Femur (tissue), 1 donor: ENCODE measurements around the gene SLC18A2.
"Not testable (repeated sequence)": the region's sequence is repeated elsewhere in the genome, so short reads cannot be mapped to it uniquely, and the experiment has no call there.

ENCODE experiments used
- DNase-seq: peaks from one replicate; pipeline ENCODE4 v3.0.0-alpha.2; 2017

Gene SLC18A2

DNA sequence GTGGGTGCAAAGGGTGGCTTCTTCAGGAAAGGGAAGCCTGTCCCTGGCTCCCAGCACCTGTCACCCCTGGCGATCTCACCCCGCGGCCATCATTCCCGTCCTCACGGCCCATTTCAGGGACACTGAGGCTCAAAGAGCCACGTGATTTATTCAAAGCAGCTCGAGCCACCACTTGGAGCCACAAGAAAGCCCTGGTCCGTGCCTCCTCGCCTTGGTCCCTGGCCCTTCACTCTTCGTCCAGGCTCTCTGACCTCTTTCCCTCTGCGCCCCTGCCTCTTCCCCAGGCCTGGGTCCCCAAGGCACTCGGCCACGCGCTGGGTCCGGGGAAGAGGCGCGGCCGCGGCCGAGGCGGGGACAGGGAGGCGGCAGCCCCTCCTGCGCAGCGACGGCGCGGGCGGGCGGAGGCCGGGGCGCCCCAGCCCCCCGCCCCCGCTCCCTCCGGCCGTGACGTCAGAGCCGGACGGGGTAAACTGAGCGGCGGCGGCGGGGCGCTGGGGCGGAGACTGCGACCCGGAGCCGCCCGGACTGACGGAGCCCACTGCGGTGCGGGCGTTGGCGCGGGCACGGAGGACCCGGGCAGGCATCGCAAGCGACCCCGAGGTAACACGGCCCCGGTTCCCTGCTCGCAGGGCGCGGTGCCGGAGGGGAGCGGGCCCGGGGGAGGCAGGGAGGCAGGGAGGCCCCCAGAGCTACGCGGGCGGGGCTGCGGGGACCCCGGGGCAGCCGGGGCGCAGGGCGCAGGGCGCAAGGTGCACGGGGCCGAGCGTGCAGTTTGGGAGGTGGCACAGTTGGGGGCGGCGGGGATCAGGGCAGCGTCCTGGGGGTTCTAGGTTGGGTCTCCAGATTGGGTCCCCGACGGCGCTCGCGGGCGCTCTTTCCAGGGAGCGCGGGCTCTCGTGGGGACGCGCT, at the start of gene SLC18A2:
TSS of gene SLC18A2 (plus strand) at position 494 of the 909 bp plus-strand sequence. CDS start 580 bp downstream, outside the sequence.
- DNase-seq = no peak

DNA sequence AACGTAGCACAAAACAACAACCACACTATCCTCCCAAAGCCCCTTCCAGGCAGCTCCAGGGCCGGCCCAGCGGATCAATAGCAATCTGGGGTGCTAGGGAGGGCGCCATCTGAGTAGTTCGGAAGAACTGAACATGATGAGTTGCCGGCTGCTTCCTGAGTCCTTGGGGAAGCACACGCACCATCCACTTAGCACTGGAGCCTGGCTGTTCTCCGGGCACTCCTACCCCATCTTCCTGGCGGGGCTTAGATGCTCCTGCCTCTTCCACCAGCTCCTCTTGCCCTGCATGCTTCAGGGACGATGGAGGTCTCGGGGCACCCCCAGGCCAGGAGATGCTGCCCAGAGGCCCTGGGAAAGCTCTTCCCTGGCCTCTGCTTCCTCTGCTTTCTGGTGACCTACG, 43.7 kb upstream of the SLC18A2 start, which contains the start of gene KCNK18:
TSS of gene KCNK18 (plus strand) at position 301 of the 400 bp plus-strand sequence. CDS start at position 301, 0 bp downstream.
- DNase-seq = no peak

DNA sequence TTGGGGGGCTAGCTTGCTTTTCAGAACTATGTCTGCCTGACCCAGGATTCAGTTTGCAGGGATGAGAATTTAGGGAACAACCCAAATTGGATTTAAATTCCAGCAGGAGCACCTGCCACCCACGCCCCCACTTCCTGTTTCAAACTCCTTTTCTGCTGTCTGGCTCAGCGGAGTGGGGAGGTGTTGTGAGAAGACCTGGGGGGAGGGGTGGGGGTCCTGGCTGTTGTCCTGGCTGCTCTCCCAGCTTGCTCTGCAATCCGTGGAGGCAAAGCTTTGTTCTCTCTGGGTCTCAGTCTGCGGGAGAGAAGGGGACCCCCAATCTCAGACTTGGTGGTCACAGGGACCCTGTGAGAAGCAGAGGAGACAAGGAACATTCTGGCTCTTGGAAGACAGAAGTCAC, 42.8 kb upstream of the SLC18A2 start:
- DNase-seq = no peak

DNA sequence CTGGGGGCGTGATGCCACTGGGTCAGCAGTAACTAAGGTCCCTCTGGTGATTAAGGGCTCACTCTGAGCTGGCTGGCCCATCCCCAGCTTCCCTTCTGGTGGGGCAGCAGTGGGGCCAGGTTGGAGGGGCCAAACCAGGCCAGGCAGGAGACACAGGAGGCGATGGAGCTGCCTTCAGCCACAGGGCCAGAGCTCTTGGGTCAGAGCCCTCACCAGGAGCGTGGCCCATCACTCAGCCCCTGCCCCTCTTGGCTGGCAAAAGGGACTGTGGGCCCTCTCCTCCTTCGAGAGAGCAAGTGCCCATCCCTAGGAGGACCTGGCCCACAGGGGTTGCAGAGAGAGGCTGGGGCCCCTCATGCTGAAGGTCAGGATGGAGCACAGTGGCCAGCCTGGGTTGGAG, 39.1 kb upstream of the SLC18A2 start:
- DNase-seq = no peak

DNA sequence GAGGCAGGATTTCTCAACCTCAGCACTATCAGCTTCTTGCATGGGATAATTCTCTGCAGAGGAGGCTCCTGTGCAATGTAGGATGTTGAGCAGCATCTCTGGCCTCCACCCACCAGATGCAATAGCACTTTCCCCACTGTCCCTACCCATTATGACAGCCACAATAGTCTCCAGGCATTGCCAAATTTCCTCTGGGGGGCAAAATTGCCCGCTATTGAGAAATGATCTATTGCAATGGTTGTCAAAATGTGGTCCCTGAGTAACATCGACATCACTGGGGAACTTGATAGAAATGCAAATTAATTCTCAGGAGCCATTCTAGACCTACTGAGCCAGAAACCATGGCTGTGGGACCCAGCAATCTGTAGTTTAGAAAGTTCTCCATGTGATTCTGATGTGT, 36.6 kb upstream of the SLC18A2 start:
- DNase-seq = no peak

DNA sequence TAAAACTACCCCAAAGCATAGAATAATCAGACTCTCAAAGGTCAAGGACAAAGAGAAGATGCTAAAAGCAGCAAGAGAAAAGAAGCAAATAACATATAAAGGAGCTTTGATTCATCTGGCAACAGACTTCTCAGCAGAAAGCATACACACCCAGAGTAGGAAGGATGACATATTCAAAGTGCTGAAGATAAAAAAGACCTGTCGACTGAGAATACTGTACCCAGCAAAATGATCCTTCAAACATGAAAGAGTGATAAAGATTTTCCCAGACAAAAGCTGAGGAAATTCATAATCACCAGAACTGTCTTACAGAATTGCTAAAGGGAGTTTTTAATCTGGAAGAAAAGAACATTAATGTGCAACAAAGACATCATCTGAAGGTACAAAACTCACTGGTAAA, 28.7 kb upstream of the SLC18A2 start:
- DNase-seq = no peak

DNA sequence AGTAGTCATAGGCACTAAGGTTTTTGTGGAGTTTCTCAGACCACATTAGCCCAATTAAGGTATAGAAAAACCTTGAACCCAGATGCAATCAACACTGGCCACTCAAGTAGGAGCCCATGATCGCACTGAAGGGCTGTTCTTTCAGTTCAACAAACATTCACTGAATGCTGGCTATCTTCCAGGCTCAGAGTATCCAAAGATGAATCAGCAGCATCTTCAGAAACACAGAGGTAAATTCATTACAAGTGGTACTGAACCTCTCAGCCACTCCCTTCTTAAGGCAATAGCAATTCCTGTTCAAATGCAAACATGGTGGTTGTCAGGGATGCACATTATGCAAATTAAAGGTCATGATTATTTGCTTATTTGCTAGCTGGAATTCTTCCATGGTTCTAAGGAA, 26.5 kb upstream of the SLC18A2 start:
- DNase-seq = no peak

DNA sequence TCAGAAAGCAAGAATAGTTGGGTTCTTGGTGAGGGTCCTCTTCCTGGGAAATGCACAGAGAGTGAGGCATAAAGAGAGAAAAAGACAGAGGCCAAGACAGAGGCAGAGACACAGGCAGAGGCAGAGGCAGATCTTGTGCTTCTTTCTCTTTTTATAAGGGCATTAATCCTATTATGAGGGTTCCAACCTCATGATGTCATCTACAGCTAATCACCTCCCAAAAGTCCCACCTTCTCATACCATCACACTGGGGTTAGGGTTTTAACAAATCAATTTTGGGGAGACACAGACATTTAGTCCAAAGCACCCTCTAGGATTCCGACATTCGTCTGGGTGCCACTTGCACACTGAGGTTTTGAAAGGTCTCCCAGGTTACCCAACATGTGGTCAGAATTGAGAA, 25.8 kb upstream of the SLC18A2 start:
- DNase-seq = no peak

DNA sequence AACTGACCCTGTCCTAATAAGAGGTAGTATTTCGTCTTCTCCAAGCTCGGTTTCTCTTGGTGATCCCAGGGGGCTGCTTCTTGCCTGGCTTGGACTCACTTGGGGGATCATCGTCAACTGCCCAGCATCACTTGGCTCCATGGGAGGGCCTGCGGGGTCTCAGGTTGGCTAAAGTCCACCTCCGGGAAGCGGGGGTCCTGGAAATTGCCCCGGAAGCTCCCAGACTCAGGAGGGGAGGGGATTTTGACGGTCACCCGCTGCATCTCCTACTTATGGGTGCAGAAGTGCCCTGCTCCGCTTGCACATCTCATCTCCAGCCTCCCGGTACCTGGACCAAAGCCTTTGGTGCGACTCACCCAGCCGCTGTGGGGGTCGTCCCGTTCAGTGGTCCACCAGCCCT, 24.9 kb upstream of the SLC18A2 start:
- DNase-seq = no peak

DNA sequence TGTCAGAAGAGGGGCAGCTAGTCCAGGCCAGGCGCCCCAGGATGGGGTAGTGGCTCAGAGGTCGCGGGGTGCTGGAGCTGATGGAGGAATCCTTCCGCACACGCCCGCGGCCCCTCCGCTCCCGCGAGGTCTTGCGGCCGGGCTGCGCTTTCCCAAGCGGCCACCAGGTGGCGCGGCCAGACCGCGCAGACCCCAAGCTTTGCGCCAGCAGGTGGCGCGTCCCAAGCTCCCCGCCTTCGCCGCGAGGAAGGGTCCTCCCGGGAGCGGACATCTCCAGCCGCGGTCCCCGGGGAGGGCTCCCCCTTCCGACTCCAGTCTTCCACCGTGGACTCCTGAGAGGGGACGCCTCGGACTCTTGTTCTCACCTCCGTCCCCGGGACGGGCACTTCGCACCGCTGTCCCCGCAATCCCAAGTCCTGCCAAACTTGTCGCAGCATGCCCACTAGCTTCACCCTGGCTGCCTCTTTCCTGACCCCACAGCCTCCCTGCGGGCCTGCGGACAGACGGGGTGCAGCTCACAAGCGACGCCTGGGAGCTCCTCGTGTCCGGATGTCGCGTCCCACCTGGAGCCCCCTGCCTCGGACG, 24.2 kb upstream of the SLC18A2 start:
- DNase-seq = peak; percentile 75

DNA sequence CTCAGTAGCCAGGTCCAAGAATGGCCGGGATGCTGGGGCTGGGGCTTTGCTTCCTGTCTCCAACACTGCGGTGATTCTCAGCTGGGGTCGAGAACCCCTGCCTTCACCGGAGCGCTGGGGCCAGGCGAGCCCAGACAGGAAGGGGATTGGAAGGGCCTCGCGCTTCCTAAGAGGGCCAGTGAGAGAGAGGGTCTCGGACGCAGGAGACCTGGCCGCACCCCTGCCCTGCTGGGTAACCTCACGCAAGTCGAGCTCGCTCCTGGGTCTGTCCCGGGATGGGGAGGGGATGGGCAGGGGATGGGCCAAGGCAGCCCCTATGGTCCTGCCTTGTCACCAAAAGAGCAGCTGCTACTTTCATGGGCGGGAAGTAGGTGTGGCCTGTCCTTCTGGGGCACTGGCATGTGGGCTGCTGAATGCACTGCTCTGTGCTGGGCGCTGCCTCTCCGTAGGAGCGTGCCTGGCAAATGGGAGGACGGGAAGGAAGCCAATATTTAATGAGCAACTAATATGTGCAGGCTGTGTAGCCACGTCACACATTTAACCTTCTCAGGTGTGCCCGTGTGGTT, 23.6 kb upstream of the SLC18A2 start:
- peak; percentile 44 for DNase-seq

DNA sequence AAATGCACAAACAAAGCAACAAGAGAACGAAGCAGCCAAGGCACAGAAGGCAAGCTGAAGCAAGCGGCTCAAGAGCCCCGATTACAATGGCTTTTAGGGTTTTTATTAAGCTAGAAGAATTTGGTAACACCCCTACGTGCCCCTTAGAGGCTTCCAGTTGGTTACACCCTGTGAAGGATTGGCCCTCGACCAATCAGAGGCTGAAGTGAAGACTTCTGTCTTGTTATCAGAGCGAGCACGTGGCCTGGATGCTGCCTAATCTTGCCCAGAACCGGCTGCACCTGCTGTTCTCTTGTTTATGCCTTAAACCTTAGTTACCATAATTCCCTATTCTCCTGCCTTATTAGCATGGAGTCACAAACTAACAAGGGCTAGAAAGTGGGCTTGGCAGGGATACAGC, 22.3 kb upstream of the SLC18A2 start:
- DNase-seq = no peak

DNA sequence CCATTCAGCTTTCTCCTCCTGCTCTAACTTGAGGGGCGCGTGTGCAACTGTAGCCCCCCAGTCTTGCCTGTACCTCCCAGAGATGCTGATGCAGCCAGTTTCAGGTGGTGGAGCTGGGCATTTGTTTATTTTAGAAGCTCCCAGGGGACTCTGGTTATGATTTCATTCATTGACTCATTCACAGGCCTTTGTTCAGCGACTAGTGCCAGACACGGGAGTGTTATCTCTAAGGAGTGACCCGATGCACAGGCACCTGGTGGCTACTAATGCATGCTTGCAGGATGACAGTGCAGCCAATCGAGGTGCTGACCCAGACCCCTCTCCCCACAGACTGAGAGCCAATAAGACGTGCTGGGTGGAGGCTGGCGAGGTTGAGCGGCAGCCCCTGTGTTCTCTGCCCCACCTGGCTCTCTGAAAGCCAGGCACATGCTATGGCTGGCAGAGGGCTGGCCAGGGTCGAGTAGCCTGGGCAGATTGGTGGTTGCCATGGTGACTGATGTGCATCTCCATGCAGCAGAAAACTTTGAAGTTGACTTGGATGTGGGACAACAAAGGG, 19.7 kb upstream of the SLC18A2 start:
- DNase-seq = no peak

DNA sequence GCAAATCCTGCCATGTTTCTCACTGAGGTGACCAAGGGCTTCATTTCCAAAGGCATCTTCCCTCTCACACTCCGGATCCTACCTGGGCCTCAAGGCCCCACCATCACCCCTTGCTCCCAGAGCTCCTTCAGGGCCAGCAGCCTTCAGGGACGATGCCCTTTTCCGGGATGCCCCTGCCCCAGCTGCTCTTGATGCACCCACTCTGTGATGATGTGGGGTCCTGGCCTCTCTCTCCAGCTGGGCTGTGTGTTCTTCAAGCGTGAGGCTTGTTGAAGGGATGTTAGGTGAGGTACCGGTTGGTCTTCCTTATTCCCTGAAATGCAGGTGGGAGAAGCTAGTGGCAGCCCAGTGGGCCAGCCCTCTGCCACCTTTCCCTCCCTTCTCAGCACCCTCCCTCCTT, 18.4 kb upstream of the SLC18A2 start:
- no peak for DNase-seq

DNA sequence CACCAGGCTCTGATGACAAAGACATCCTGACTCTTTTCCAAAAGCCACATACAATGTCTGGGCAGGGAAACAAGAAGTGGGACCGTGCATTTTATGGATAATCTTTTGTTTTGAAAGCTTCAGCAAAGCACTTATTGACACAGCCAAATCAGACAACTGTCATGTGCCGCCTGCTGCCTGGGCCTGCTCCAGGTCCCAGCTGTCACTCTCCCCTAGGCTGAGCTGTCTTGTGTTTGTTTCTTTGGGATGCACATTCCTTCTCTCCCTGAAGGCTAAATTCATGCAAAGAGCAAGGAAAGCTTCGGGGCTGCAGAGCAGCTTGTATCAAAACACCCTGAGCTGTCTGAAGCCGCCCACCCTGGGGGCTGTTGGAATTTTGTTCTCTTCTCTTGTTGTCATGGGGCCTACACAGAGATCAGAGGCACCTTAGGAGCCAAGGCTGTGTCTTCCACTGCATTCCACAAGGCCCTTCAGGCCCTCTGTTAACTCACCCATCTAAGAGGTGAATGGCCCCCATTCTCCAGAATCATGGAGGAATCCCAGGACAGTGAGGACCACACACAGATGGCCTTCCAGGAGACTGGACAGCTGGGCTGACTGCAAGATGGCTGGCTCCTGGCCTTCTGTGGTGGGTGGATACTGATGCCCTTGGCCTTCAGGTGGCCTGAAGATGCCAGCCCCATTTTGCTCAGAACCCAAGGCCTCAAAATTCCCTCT, 17.8 kb upstream of the SLC18A2 start:
- no peak for DNase-seq

DNA sequence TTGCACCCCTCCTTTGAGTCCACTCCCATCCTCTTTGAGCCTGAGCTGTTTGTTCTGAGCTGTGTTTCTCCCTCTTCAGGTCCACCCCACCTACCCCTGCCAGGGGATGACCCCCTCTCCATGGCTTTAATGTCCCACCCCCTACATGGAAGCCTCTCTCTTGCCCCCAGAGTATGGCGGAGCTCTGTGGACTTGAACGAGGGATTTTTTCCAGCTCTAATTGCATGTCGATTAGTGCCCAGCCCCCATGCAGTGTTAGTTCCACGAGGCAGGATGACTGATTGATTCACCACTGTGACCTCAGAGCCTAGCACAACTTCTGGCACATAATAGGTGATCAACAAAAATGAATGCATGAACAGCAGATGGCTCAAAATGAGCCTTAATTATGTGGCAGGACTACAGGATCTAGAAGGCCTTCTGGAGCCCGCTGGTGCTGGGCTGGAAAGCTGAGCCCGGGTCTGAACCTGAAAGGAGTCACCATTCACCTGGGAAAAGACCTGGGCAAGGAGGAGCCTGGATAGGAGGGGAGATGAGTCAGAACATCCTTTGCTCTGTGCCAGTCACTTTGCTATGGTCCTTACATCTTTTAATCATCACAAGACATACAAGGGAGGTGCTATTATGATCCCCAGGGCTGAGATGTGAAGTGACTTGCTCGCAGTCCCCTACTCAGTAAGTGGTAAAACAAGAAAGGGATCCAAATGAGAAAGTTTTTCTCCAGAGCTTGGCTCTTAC, 17.1 kb upstream of the SLC18A2 start:
- no peak for DNase-seq

DNA sequence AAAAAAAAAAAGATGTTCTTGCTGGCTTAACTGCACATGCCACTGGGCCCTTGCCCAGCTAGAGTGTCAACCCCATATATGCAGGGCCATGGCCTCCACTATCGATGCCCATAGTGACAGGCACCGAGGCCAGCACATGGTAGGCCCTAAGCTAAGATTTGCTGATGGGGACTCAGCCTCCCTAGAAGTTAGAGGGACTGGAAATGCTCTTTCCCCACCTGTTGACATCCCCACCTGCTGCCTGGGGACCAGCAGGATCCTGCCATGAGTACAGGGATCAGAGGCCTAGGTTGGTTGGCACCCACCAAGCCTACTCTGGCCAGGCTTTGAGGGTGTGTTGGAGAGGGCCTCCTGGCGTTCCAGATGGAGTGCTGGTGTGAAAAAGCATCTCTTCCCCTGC, 16.0 kb upstream of the SLC18A2 start:
- no peak for DNase-seq

DNA sequence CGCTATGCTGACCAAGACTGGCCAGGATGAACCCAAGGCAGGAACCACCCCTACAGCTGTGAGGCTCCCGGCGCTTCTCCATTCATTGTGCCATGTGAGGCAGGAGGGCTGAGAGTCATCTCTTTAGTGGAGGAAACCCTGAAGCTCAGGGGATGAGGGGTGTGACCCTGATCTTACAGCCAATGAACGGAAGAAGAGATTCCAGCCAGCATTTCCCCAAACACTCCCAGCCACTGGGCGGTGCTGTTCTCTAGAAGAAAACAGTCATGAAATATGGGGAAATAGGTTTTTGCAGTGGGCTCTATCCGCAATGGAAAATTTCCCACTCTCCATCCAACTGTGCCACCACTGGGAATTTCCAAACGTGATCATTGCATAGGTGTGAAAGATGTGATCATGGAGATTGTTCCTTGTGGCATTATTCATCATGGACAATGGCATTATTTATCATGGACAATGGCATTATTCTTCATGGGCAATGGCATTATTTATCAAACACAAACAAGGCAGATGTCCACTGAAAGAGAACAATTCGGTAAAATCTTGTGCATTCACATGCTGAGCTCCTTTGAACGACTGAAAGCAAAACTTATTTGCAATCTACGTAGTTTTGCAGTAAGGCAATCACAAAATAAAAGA, 14.0 kb upstream of the SLC18A2 start:
- no peak for DNase-seq

DNA sequence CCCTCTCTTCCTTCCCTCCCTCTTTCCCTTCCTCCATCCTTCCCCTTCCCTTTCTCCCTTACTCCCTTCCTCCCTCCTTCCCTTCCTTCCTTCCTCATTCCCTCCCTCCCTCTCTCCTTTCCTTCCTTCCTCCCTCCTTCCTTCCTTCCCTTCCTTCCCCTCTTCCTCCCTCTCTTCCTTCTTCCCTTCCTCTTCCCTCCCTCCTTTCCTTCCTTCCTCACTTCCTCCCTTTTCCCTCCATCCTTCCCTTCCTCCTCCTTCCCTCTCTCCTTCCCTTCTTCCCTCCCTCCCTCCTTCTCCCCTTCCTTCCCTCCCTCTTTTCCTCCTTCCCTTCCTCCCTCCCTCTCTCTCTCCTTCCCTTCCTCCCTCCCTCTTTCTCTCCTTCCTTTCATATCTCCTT, 12.7 kb upstream of the SLC18A2 start:
- DNase-seq = no peak

DNA sequence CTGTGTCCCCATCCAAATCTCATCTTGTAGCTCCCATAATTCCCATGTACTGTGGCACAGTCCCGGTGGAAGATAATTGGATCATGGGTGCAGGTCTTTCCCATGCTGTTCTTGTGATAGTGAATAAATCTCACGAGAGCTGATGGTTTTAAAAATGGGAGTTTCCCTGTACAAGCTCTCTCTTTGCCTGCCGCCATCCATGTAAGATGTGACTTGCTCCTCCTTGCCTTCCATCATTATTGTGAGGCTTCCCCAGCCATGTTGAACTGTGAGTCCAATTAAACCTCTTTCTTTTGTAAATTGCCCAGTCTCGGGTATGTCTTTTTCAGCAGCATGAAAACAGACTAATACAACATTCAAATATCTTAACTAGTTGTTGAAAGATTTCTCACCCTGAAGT, 10.8 kb upstream of the SLC18A2 start:
- DNase-seq = not testable (repeated sequence)

DNA sequence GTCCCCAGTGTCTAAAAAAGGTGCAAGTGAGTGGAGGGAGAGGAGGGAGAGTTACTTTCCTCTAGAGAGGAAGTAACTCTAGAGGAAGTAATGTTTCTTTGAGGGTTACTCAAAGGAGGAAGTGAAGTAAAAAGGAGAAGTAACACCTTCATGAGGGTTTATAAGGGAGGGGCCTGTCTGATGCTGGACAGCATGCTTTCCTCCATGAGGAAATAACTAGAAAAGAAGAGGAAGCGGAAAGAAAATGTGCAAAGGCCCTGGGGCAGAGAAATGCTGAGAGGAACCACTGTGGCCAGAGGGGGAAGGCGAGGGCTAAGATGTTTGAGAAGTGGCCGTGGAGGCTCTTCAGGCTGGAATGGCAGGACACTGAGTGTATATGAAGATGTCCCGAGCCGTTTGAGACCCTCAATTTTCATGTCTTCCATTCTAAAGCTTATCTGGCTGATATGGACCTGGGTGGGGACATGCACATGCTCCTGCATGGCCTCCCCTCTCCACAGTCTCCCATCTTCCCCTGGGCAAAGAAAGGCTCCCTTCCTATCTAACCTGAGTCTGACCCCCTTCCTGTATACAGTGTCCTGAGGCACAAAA, 3.4 kb upstream of the SLC18A2 start:
- DNase-seq = no peak
